HG02763 (cell line): ENCODE results near the gene PKD1L1.

Source experiments
- ATAC-seq: cut with Tn5 transposase; IDR thresholded peaks from one replicate; pipeline ENCODE4 v1.9.1; 2021; ENCODE audit warnings: mild to moderate bottlenecking, moderate library complexity; ENCODE audit not compliant: unreplicated experiment

The PKD1L1 gene

GRCh38 chr7:47878662-47879061 lies 69.6 kb downstream of the PKD1L1 start:
- no peak for ATAC-seq

GRCh38 chr7:47877336-47877735 lies 70.9 kb downstream of the PKD1L1 start:
- ATAC-seq: no peak

DNA sequence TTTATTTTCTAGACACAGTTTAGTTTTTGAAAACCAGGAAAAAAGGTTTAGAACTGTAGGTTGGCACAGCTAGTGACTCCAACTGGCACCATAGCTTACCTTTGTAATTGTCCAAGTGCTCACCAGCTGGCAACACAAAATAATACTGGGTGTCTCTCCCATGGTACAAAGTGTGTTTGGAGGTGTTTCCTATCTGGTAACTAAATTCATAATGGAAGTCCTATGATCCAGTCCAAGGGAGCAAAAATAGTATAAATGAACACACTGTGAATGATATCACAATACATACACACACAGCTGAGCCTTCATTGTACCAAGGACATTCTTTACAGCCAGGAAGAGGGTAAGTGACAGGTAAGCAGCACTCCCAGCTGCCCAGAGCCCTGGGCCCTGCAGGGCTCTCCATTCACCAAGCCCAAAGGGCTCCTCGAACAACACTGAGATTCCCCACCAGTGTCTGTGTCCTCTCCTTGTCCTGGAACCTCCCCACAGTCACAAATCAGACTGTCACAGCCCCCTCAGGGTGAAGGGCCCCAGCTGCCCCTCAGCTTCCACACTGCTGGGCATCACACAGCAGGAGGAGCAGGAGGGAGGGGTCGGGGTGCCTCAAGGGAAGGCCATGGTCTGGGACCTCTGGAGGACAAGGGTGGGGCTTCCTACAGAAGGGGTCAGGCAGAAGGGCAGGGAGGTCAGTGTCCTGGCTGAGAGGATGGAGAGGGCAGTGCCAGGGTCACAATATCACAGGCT lies 72.1 kb downstream of the PKD1L1 start:
- ATAC-seq: no peak

DNA sequence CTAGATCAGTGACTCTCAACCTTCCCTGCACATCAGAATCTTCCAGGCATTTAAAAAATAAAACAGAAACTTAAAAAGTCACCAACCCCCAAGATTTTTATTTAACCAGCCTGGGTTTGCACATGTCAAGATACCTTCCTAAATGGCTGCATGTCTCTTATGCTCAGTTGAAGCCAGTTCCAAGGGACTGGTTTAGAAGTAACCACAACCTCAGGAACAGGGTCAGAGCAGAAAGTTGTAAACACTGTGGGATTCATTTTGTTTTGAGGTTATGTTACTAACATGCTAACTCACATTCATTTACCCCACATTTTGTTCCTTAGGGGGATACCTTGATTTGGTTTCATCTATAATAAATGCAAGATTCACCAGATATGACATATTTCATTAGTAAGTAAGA lies 72.9 kb downstream of the PKD1L1 start:
- ATAC-seq: no peak

- no peak for ATAC-seq
These were observed 74.5 kb downstream of the PKD1L1 start for GRCh38 chr7:47873762-47874161.

- no peak for ATAC-seq
These were observed 81.0 kb downstream of the PKD1L1 start for GRCh38 chr7:47867286-47867685.

- no peak for ATAC-seq
These were observed 82.1 kb downstream of the PKD1L1 start for GRCh38 chr7:47866120-47866519.

DNA sequence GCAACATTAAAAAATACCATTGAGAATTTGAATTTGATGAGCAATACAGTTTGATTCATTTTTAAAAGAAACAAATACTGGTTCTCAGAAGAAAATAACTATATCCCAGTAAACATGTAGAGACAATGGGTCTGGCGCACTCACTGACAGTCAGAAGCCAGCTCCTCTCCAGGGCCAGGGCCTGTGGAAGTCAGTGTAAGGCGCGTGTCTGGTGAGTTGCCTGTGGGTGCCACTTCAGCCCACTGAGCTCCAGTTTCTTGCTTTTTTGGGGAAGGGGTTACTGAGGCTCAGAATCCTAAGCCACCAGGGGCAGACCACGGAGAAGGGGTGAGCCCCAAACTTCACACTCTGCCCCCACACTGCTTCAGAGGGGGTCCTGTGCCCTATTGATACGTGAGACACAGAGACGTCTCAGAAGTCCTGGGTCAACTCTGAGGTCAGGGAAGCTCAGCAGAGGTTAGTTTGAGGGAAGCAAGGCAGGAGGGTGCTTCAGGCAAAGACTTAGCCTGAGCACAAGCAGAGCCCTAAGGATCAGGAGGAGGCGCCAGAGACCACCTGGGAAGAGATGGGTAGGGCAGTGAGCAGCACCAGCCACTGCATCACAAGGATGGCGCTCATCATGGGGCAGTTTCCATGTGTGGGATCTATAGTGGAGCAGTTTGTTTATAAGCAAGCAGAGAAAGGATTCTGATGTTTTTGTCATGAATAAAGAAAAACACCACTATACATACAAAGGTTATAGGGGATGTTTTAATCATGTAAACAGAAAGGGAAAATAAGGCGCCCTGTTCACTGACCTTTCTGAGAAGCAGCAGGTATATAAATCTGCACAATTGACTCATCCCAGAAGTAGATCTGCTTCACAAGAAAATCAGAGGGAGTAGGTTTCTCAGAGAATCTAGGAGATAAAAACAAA lies 95.7 kb downstream of the PKD1L1 start:
- ATAC-seq: peak; percentile 53

GRCh38 chr7:47847207-47847606 lies 101.1 kb downstream of the PKD1L1 start:
- no peak for ATAC-seq

DNA sequence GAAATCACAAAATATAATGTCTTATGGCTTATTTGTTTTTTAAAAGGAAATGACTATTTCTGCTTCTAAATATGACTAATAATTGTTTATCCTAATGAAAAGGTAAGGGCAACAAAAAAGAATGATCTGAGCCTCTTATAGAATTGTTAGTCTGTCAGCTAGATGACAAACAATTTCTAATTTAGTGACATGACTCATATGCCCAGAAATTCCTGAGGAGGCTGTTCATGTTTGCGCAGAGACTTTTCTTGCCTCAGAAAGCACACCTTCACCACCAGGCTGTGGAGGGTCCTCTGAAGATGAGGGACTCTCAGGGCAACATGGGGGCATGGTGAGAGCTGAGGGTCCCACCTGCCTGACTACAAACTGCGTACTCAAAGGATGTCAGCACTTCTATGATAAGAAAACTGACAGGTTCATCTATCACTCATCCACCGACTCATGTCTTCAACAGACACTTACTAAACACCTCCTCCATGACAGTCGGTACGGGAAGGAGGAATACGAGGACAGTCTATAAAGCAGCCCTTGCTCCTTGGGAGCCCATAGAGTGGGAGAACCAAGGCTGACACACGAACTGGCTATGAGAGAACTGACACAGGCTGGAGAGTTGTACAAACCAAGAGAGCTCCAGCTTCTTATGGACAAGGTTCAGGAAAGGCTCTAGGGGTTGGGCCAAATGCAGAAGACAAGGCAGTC lies 102.0 kb downstream of the PKD1L1 start:
- ATAC-seq: no peak

GRCh38 chr7:47844311-47844710 lies 104.0 kb downstream of the PKD1L1 start:
- no peak for ATAC-seq

DNA sequence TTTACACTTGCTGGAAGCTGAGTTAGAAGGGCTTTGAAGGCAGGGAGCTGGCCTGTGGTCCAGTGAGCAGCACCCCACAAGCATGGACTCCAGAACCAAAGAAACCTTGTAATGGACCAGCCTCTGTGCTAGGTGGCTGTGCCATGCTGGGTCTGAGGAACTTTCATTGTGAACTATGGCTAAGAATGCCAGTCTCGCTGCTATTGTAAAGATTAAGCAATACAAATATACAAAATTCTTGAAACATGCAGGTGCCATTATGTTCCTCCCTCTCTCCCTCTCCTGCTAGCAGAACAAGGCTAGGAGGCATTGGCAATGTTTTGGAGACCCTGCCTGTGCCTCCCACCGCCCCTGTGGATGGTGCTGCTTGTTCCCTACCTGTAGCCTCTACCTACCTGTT lies 105.0 kb downstream of the PKD1L1 start:
- ATAC-seq: no peak

GRCh38 chr7:47839381-47839780 lies 108.9 kb downstream of the PKD1L1 start:
- ATAC-seq: no peak

GRCh38 chr7:47837826-47838225 lies 110.4 kb downstream of the PKD1L1 start:
- ATAC-seq: no peak

DNA sequence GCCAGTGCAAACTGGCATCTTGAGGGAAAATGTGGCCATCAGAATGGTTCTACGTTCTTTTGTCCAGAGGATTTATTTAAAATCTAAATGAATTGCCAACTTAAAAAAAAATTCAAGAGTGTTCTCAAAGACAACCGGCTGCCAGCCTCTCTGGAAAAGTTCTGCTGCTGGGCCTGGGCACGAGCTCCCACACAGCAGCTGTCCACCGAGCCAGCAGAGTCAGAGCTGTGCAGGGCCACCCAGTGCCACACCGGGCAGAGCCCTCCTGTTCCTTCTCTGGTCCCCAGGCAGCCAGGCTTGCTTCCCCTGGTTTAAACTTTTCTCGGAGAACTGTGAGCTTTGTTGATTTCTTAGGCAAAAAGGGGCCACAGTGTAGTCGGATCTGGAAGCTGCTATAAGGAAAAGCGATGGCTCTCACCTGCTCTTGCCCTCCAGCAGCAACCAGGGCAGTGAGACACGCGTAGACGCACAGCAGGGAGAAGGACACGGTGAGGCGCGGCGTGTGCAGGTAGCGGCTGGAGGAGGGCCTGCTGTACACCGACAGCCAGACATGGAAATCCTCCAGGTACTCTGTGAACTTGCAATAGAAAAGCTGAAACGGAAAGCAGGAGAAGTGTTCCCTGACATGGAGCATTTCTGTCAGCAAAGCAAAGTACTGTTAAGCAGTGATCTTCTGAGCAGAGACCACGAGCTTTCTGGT lies 111.6 kb downstream of the PKD1L1 start:
- no peak for ATAC-seq

DNA sequence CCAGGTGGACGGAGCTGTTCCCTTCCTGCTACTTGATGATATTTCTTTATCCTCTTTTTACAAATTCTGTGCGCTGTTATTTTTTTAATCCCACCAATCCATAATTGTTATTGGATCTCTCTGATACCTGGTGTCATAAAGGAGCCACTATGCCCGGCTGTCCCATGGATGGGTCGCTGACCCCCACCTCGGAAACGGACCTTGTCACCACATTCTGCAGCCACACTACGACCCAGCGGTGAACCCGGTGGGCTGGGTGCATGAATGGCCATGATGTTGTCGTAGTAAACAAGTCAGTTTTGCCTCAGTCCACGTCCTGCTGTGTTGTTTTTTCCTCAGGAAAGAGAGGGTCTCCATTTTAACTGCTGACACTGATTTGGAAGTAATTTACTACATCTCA lies 112.2 kb downstream of the PKD1L1 start:
- no peak for ATAC-seq

GRCh38 chr7:47833211-47833610 lies 115.1 kb downstream of the PKD1L1 start:
- no peak for ATAC-seq

DNA sequence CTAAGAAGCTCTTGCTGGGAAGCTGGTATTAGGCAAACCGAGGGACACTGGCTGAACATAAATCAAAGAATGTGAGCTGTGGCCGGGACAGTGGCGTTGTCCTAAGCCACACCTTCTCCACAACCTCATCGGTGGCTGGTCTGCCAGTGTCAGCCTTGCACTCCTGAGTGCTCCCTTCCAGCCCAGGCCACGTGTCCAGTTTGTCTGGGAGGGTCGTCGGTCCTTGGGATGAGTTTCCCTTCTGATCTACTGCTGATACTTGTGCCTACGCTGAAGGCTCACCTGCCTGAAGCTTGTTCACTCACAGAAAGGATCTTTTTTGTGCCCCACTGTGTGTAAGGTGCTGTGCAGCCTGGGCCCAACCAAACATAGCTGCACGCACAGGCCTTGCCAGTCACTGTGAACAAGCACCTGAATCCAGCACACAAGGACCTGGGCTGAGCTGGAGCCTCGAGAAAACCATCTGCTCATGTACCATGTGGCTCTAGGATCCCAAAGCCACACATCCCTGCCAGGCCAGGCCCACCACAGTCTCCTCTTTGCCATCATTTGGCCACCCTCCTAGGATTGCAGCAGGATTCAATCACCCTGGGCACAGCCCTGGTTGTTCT lies 116.1 kb downstream of the PKD1L1 start:
- no peak for ATAC-seq

DNA sequence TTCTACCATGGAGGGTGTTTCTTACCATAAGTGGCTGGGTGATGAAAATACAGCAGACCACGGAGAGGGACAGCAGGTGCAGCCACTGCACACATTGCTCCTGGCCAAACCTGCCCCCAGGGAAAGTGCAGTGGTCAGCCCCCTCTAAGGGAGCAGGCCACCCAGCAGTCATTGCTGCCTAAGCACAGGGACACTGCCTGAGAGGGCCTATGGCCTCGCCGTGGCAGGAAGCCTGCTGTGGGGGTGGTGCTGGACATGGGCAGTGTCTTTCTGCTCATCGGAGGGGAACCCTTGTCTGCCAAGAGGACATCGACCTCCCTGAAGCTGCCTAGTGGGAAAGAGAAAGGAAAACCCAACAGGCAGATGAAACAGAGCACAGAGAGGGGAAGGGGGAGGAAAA lies 118.3 kb downstream of the PKD1L1 start:
- ATAC-seq: no peak

DNA sequence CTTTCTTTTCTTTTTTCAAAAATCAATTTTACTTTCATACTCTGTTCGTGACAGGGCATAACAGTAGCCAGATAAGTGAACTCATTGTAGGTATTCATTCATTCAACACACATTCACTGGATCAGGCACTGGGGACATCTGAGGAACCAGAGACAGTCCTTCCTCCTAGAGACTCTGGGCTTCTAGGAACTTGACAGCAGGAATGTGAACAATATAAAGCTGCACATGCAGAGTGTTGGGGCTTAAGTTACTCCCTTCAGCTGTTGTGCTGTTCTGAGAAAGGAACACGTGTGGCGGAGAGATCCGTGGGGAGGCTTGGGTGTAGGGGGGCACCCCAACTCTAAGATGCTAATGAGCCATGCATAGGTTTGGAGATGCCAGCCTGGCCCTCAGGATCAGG lies 120.4 kb downstream of the PKD1L1 start:
- no peak for ATAC-seq

GRCh38 chr7:47827351-47827756 lies 120.9 kb downstream of the PKD1L1 start:
- ATAC-seq: no peak
